Measurements from ENCODE around the gene INTS15.

Gene INTS15

GRCh38 chr7:6613706-6614105 lies 23.9 kb downstream of the INTS15 start:
- H2AFZ ChIP-seq (ENCODE audit: low read length), result no peak overlapping the region
- H3K4me3 ChIP-seq (ENCODE audit: low read length, poor library complexity, severe bottlenecking), result no peak overlapping the region
- H3K9me2 ChIP-seq (replicated peaks; ENCODE audit: low read depth, low read length), result no peaks in the 10 kb centered on the region
- H3K36me3 ChIP-seq (ENCODE audit: insufficient read depth, low read length), result no peaks in the 10 kb centered on the region
- H3K27me3 ChIP-seq (ENCODE audit: insufficient read depth, low read length, poor library complexity, severe bottlenecking), result no peaks in the 10 kb centered on the region
- H3K4me1 ChIP-seq (ENCODE audit: insufficient read depth, low read length, poor library complexity, severe bottlenecking), result peaks cover 13% of the 10 kb centered on the region
- no peaks in the 10 kb centered on the region; the same call in 1 of the 2 replicates for H3K79me2 ChIP-seq (ENCODE audit: insufficient read depth, low read length)
- TF ChIP-seq EZH2phosphoT487 (IDR thresholded peaks at IDR 0.05; ENCODE audit: borderline replicate concordance), result no peak
- TF ChIP-seq CTCF (conservative IDR thresholded peaks at IDR 0.05; ENCODE audit: low read length), result no peak
- no peak overlapping the region for H3K4me2 ChIP-seq (ENCODE audit: low read depth, low read length, poor library complexity, severe bottlenecking)
- no peaks in the 10 kb centered on the region for H3K9me3 ChIP-seq (ENCODE audit: insufficient read depth, low read depth, low read length)
- H3F3A ChIP-seq (ENCODE audit: low read depth), result no peaks in the 10 kb centered on the region; the same call in 1 of the 2 replicates
- H3K9ac ChIP-seq (ENCODE audit: low read depth, low read length, poor library complexity, severe bottlenecking), result no peak overlapping the region
- no peaks in the 10 kb centered on the region for H4K20me1 ChIP-seq (ENCODE audit: insufficient read depth, low read length, poor library complexity, severe bottlenecking)

- H3K4me3 ChIP-seq (ENCODE audit: low read length, poor library complexity, severe bottlenecking), result peak within 1 kb of the TSS; percentile 80
These were observed 25.3 kb downstream of the INTS15 start, which contains the start of gene ZNF853 for GRCh38 chr7:6614953-6615722. ZNF853 (plus strand) TSS chr7:6615610; CDS start chr7:6616175, 565 bp downstream.

More at GRCh38 chr7:6614953-6615722, 25.3 kb downstream of the INTS15 start, which contains the start of gene ZNF853:
- H3F3A ChIP-seq (ENCODE audit: low read depth), result no peaks in the 10 kb centered on the region; the same call in 1 of the 2 replicates
- 0 out of 2 replicates have a peak, but pooled peaks have one; percentile 14 for TF ChIP-seq CTCF (conservative IDR thresholded peaks at IDR 0.05; ENCODE audit: low read length)
- TF ChIP-seq EZH2phosphoT487 (IDR thresholded peaks at IDR 0.05; ENCODE audit: borderline replicate concordance), result no peak
- no peaks in the 10 kb centered on the region for H3K36me3 ChIP-seq (ENCODE audit: insufficient read depth, low read length)
- H3K79me2 ChIP-seq (ENCODE audit: insufficient read depth, low read length), result no peaks in the 10 kb centered on the region; the same call in 1 of the 2 replicates
- H2AFZ ChIP-seq (ENCODE audit: low read length), result peak within 1 kb of the TSS; percentile 84
- H4K20me1 ChIP-seq (ENCODE audit: insufficient read depth, low read length, poor library complexity, severe bottlenecking), result no peaks in the 10 kb centered on the region
- peaks cover 16% of the 10 kb centered on the region for H3K4me1 ChIP-seq (ENCODE audit: insufficient read depth, low read length, poor library complexity, severe bottlenecking)
- peak within 1 kb of the TSS; percentile 74 for H3K4me2 ChIP-seq (ENCODE audit: low read depth, low read length, poor library complexity, severe bottlenecking)
- no peaks in the 10 kb centered on the region for H3K27me3 ChIP-seq (ENCODE audit: insufficient read depth, low read length, poor library complexity, severe bottlenecking)
- no peaks in the 10 kb centered on the region for H3K9me3 ChIP-seq (ENCODE audit: insufficient read depth, low read depth, low read length)
- H3K9me2 ChIP-seq (replicated peaks; ENCODE audit: low read depth, low read length), result no peaks in the 10 kb centered on the region
- H3K9ac ChIP-seq (ENCODE audit: low read depth, low read length, poor library complexity, severe bottlenecking), result peak within 1 kb of the TSS; percentile 71
